Liver (tissue), 9 donors: ENCODE data around the gene HOXB4. TPM values are rescaled to one million over a fixed set of nuclear protein-coding genes. Genes with fewer than 3 reads are reported as not detected.

Experiments used
- DNase-seq: peaks from one replicate; pipeline ENCODE4 v3.0.0-alpha.2; 2017; ENCODE audit warnings: low spot score
- H3K27ac ChIP-seq, 2 donors: one replicate each; pipeline ENCODE4 v1.7.0; 2013; ENCODE audit warnings: inconsistent platforms in 2 of 2, low read length in 2 of 2, control low read depth in 1 of 2, low read depth in 1 of 2, mild to moderate bottlenecking in 1 of 2
- H3K27me3 ChIP-seq, 4 donors: one replicate each; pipeline versions ENCODE4 v1.6.1 to v1.7.0; 2013; ENCODE audit warnings: low read length in 3 of 4, inconsistent platforms in 1 of 4, mild to moderate bottlenecking in 1 of 4, moderate library complexity in 1 of 4; ENCODE audit not compliant: control insufficient read depth in 4 of 4, insufficient read depth in 4 of 4
- H3K36me3 ChIP-seq, 4 donors: one replicate each; pipeline versions ENCODE4 v1.6.1 to v1.7.0; 2013; ENCODE audit warnings: low read length in 3 of 4, mild to moderate bottlenecking in 3 of 4, low read depth in 1 of 4, moderate library complexity in 1 of 4; ENCODE audit not compliant: control insufficient read depth in 4 of 4, insufficient read depth in 3 of 4
- H3K4me1 ChIP-seq, 4 donors: one replicate each; pipeline versions ENCODE4 v1.6.1 to v1.7.0; 2013; ENCODE audit warnings: low read length in 3 of 4, mild to moderate bottlenecking in 3 of 4, moderate library complexity in 1 of 4; ENCODE audit not compliant: control insufficient read depth in 4 of 4, insufficient read depth in 4 of 4
- H3K4me3 ChIP-seq, 3 donors: one replicate each; pipeline versions ENCODE4 v1.6.1 to v1.7.0; 2013; ENCODE audit warnings: low read length in 3 of 3, control low read depth in 1 of 3, low read depth in 1 of 3, mild to moderate bottlenecking in 1 of 3
- H3K9ac ChIP-seq, 2 donors: one replicate each; pipeline ENCODE4 v1.7.0; 2013; ENCODE audit warnings: low read length in 2 of 2, mild to moderate bottlenecking in 2 of 2, moderate library complexity in 2 of 2, control low read depth in 1 of 2, low read depth in 1 of 2
- H3K9me3 ChIP-seq, 4 donors: one replicate each; pipeline versions ENCODE4 v1.6.1 to v1.7.0; 2013; ENCODE audit warnings: low read length in 3 of 4; ENCODE audit not compliant: control insufficient read depth in 4 of 4
- ATF3 ChIP-seq: IDR thresholded peaks from 2 replicates; pipeline ENCODE4 v1.6.1; 2016; ENCODE audit warnings: antibody characterized with exemption
- CTCF ChIP-seq: fragments of 150-350 bp; IDR thresholded peaks from 2 replicates; pipeline ENCODE4 v1.5.1; 2017; ENCODE audit warnings: improper control_type of control experiment, low read depth, low read length; ENCODE audit not compliant: missing input control
- EGR1 ChIP-seq, 2 donors: IDR thresholded peaks; 2 replicates each; pipeline ENCODE4 v1.6.1; 2016 to 2018; ENCODE audit warnings: antibody characterized with exemption in 2 of 2, low read depth in 2 of 2
- FOXA1 ChIP-seq: IDR thresholded peaks from 2 replicates; pipeline ENCODE4 v1.6.1; 2016; ENCODE audit warnings: antibody characterized with exemption
- FOXA2 ChIP-seq: IDR thresholded peaks from 2 replicates; pipeline ENCODE4 v1.6.1; 2016; ENCODE audit warnings: antibody characterized with exemption
- GABPA ChIP-seq, 2 donors: IDR thresholded peaks in 1 of 2; conservative IDR thresholded peaks in 1 of 2; 2 replicates each; pipeline ENCODE4 v1.6.1; 2016; ENCODE audit warnings: antibody characterized with exemption in 2 of 2, mild to moderate bottlenecking in 1 of 2, moderate library complexity in 1 of 2
- HNF4A ChIP-seq, 2 donors: conservative IDR thresholded peaks; 2 replicates each; pipeline ENCODE4 v1.6.1; 2016; ENCODE audit warnings: antibody characterized with exemption in 2 of 2, mild to moderate bottlenecking in 2 of 2
- HNF4G ChIP-seq: IDR thresholded peaks from 2 replicates; pipeline ENCODE4 v1.6.1; 2016; ENCODE audit warnings: antibody characterized with exemption
- JUND ChIP-seq, 2 donors: IDR thresholded peaks; 2 replicates each; pipeline ENCODE4 v1.6.1; 2016; ENCODE audit warnings: antibody characterized with exemption in 2 of 2
- MAX ChIP-seq: IDR thresholded peaks from 2 replicates; pipeline ENCODE4 v1.6.1; 2016; ENCODE audit warnings: antibody characterized with exemption
- NR2F2 ChIP-seq: IDR thresholded peaks from 2 replicates; pipeline ENCODE4 v1.6.1; 2016; ENCODE audit warnings: antibody characterized with exemption
- RAD21 ChIP-seq, 2 donors: IDR thresholded peaks; 2 replicates each; pipeline ENCODE4 v1.6.1; 2016; ENCODE audit warnings: antibody characterized with exemption in 2 of 2, mild to moderate bottlenecking in 2 of 2
- REST ChIP-seq: IDR thresholded peaks from 2 replicates; pipeline ENCODE4 v1.6.1; 2016; ENCODE audit warnings: antibody characterized with exemption, mild to moderate bottlenecking
- RXRA ChIP-seq, 2 donors: IDR thresholded peaks; 2 replicates each; pipeline ENCODE4 v1.6.1; 2017 to 2018; ENCODE audit warnings: antibody characterized with exemption in 2 of 2, mild to moderate bottlenecking in 1 of 2
- SP1 ChIP-seq: IDR thresholded peaks from 2 replicates; pipeline ENCODE4 v1.6.1; 2018; ENCODE audit warnings: antibody characterized with exemption, mild to moderate bottlenecking
- TAF1 ChIP-seq: conservative IDR thresholded peaks from 2 replicates; pipeline ENCODE4 v1.6.1; 2016; ENCODE audit warnings: antibody characterized with exemption, mild to moderate bottlenecking
- YY1 ChIP-seq: IDR thresholded peaks from 2 replicates; pipeline ENCODE4 v1.6.1; 2016; ENCODE audit warnings: antibody characterized with exemption, mild to moderate bottlenecking
- ZBTB33 ChIP-seq: IDR thresholded peaks from 2 replicates; pipeline ENCODE4 v1.6.1; 2016; ENCODE audit warnings: antibody characterized with exemption
- WGBS: extraction: QIAGEN DNeasy Blood & Tissue Kit; methylation state at CpG from one replicate; pipeline ENCODE4 v1.1.7; 2013; 5-methylcytosine and 5-hydroxymethylcytosine counted together
- polyA plus RNA-seq, 2 donors: library from polyadenylated mRNA; stranded (reverse) in 1 of 2; unstranded in 1 of 2; fragments of 200-250 nt in 1 of 2; fragments of >200 nt in 1 of 2; fragmentation: Nextera tagmentation in 1 of 2; extraction: Ambion mirVana in 1 of 2; gene quantifications; one replicate each; pipeline versions ENCODE4 v1.2.1 to v1.2.3, GENCODE V29; 2013 to 2015
- total RNA-seq, 2 donors: library from RNA; depleted of rRNA; stranded (reverse); fragments of >200 nt; gene quantifications; one replicate each; pipeline ENCODE4 v1.2.3, GENCODE V29; 2014
- donor health status: healthy.
- donor health status: healthy.
- donor health status: healthy.
- donor health status: healthy.
- donor health status: healthy.

Gene HOXB4
- total and polyA plus RNA-seq, 4 donors = 0.19 to 0.75 (median 0.50) TPM

- DNase-seq = no peak
- Histone ChIP-seq H3K9me3 (no peaks in the 10 kb centered on the region), H3K27me3 (peaks cover 4 to 38% (median 12%) of the 10 kb centered on the region in 4 donors), H3K27ac (no peak overlapping the region), H3K9ac (no peak overlapping the region), H3K36me3 (no peaks in the 10 kb centered on the region), H3K4me3 (no peak overlapping the region), H3K4me1 (peaks cover 0 to 25% (median 4%) of the 10 kb centered on the region in 4 donors)
- TF ChIP-seq YY1 = no peak
- TF ChIP-seq RXRA (IDR thresholded peaks at IDR 0.05) = no peak
- no peak for TF ChIP-seq JUND (IDR thresholded peaks at IDR 0.05)
- no peak for TF ChIP-seq HNF4G
- no peak for TF ChIP-seq REST
- no peak for TF ChIP-seq HNF4A (conservative IDR thresholded peaks at IDR 0.05)
- TF ChIP-seq SP1 = no peak
- no peak for TF ChIP-seq EGR1 (IDR thresholded peaks at IDR 0.05; ENCODE audit: low read depth in 2 of 2)
- no peak for TF ChIP-seq MAX
- TF ChIP-seq TAF1 = no peak
- no peak for TF ChIP-seq FOXA2
- TF ChIP-seq GABPA (IDR thresholded peaks at IDR 0.05 in 1 of 2, conservative IDR thresholded peaks at IDR 0.05 in 1 of 2) = no peak
- TF ChIP-seq CTCF = no peak
- TF ChIP-seq RAD21 (IDR thresholded peaks at IDR 0.05) = no peak
- TF ChIP-seq NR2F2 = no peak
- TF ChIP-seq FOXA1 = no peak
- no peak for TF ChIP-seq ZBTB33
- TF ChIP-seq ATF3 = no peak
- WGBS = 27% methylated on average over 7 of the region's 7 CpGs
These were observed 20.6 kb upstream of the HOXB4 start for GRCh38 chr17:48598736-48599135.
